ENCODE measurements around the gene RTN3. TPM values are rescaled to one million over a fixed set of nuclear protein-coding genes. Genes with fewer than 3 reads are reported as not detected.
"Not testable (repeated sequence)": the region's sequence is repeated elsewhere in the genome, so short reads cannot be mapped to it uniquely, and the experiment has no call there.

RTN3 gene, protein sequence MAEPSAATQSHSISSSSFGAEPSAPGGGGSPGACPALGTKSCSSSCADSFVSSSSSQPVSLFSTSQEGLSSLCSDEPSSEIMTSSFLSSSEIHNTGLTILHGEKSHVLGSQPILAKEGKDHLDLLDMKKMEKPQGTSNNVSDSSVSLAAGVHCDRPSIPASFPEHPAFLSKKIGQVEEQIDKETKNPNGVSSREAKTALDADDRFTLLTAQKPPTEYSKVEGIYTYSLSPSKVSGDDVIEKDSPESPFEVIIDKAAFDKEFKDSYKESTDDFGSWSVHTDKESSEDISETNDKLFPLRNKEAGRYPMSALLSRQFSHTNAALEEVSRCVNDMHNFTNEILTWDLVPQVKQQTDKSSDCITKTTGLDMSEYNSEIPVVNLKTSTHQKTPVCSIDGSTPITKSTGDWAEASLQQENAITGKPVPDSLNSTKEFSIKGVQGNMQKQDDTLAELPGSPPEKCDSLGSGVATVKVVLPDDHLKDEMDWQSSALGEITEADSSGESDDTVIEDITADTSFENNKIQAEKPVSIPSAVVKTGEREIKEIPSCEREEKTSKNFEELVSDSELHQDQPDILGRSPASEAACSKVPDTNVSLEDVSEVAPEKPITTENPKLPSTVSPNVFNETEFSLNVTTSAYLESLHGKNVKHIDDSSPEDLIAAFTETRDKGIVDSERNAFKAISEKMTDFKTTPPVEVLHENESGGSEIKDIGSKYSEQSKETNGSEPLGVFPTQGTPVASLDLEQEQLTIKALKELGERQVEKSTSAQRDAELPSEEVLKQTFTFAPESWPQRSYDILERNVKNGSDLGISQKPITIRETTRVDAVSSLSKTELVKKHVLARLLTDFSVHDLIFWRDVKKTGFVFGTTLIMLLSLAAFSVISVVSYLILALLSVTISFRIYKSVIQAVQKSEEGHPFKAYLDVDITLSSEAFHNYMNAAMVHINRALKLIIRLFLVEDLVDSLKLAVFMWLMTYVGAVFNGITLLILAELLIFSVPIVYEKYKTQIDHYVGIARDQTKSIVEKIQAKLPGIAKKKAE
- total RNA-seq (2021) (268 and 275 TPM in 2 replicates), Bru-seq, nascent RNA (percentile 92 among the genes with signal in this experiment), BruChase-seq, experiment 1, labeled RNA remaining after a 2-hour chase (percentile 92 among the genes with signal in this experiment), BruChase-seq, experiment 2, labeled RNA remaining after a 6-hour chase (percentile 96 among the genes with signal in this experiment)
- long read RNA-seq, full-length matches to known transcripts, result 1,698 of 1,764 reads
- long read RNA-seq, partial matches to known transcripts, result 30 of 1,764 reads
- long read RNA-seq, other reads (novel, unspliced or antisense), result 36 of 1,764 reads

DNA sequence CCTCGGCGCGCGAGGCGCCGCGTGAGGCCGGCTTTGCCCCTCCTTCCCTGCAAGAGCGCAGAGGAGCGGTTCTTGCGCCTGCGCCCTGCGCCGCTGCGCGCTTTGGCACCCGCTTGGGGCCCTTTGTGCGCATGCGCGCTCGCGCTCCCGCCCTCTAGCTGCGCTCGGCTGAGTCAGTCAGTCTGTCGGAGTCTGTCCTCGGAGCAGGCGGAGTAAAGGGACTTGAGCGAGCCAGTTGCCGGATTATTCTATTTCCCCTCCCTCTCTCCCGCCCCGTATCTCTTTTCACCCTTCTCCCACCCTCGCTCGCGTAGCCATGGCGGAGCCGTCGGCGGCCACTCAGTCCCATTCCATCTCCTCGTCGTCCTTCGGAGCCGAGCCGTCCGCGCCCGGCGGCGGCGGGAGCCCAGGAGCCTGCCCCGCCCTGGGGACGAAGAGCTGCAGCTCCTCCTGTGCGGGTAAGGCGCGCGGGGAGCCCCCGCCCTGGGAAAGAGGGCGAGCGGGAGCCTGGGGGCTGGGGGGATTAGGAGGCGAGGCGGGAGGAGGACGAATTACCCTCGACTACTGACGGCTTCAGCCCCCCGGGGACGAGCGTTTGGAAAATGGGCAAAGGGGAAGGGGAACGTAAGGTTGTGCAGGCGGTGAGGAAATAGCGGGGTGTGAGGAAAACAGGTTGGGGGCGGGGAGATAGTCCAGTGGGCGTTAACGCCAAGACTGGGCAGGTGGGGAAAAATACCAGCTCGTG is at the start of gene RTN3:
RTN3 (plus strand) TSS at position 180 of the 745 bp plus-strand sequence; CDS start at position 317, 137 bp downstream.
- H3K27ac ChIP-seq (ENCODE audit: low read depth, low read length, poor library complexity, severe bottlenecking), result peak within 1 kb of the TSS; percentile 92
- peaks cover 2% of the 10 kb centered on the region for H3K36me3 ChIP-seq (ENCODE audit: insufficient read depth, low read length, poor library complexity, severe bottlenecking)
- peak within 1 kb of the TSS; percentile 68 for H3K4me3 ChIP-seq (ENCODE audit: low read depth, low read length, poor library complexity, severe bottlenecking)
- no TSS peak for BruUV-seq (replicated peaks)
- TF ChIP-seq EZH2 (IDR thresholded peaks at IDR 0.05; ENCODE audit: borderline replicate concordance, low read depth, low read length, poor library complexity, severe bottlenecking), result no peak
- TF ChIP-seq, protein P1, sequence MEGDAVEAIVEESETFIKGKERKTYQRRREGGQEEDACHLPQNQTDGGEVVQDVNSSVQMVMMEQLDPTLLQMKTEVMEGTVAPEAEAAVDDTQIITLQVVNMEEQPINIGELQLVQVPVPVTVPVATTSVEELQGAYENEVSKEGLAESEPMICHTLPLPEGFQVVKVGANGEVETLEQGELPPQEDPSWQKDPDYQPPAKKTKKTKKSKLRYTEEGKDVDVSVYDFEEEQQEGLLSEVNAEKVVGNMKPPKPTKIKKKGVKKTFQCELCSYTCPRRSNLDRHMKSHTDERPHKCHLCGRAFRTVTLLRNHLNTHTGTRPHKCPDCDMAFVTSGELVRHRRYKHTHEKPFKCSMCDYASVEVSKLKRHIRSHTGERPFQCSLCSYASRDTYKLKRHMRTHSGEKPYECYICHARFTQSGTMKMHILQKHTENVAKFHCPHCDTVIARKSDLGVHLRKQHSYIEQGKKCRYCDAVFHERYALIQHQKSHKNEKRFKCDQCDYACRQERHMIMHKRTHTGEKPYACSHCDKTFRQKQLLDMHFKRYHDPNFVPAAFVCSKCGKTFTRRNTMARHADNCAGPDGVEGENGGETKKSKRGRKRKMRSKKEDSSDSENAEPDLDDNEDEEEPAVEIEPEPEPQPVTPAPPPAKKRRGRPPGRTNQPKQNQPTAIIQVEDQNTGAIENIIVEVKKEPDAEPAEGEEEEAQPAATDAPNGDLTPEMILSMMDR (conservative IDR thresholded peaks at IDR 0.05; ENCODE audit: low read depth, low read length), result 0 out of 2 replicates have a peak, but pooled peaks have one; percentile 14
- intact Hi-C loops (cut with micrococcal nuclease; ENCODE audit: unreplicated experiment), result loop anchor here (5.0 kb wide), 1 partner anchor 56 kb away; no protein-coding TSS in a partner anchor
- no peaks in the 10 kb centered on the region for H3K9me3 ChIP-seq (ENCODE audit: low read depth, low read length, poor library complexity, severe bottlenecking)
- ChIA-PET CTCF (interaction anchor here (0.6 kb wide), 1 partner anchor 492 kb away, joined by 10 read pairs; no protein-coding TSS in a partner anchor), POLR2A (ENCODE audit: low non-redundant PET) (interaction anchor here (0.5 to 0.6 kb wide), 4 partner anchors 7 to 20 kb away, joined by 3 to 5 read pairs (median 4); no protein-coding TSS in a partner anchor)
- peak; percentile 99 for DNase-seq (ENCODE audit: low spot score)
- H3K27me3 ChIP-seq (replicated peaks; ENCODE audit: insufficient read depth, low read depth, low read length, poor library complexity), result no peaks in the 10 kb centered on the region
- peaks cover 39% of the 10 kb centered on the region for H3K4me1 ChIP-seq (ENCODE audit: insufficient read depth, low read length, poor library complexity, severe bottlenecking)

DNA sequence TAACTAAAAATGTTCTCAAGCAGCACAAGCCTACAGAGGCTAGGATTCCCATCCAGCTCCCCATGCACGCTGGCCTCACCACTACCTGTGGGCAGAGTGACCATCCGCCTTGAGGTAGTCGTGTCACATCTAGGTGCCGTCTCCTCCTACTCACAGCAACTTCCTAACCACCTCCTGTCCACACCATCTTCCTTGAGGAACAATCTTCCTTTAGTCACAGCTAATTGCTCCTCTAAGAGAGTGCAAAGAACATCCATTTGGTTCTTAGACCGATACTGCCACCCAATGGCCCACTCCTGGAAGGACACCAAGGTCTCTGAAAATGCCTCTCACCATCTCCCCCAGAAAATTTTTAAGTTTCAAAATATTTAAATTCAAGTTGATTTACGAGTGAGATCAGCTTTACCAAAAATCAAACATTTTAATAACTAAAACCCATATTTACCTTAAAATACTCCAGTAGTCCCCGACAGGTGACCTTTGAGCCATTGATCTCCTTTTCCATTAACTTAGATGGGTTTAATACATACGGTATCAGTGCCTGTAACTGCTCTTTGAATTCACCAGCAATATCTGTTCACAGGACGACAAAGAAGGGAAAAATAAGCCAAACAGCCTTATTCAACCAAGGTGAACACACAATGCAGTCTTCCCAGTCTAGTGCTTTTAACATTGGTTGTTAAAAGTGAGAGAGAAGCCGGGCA is 45.4 kb upstream of the RTN3 start:
- Histone ChIP-seq H3K27ac (ENCODE audit: low read depth, low read length, poor library complexity, severe bottlenecking) (no peak overlapping the region), H3K36me3 (ENCODE audit: insufficient read depth, low read length, poor library complexity, severe bottlenecking) (peaks cover 51% of the 10 kb centered on the region), H3K9me3 (ENCODE audit: low read depth, low read length, poor library complexity, severe bottlenecking) (no peaks in the 10 kb centered on the region), H3K27me3 (replicated peaks; ENCODE audit: insufficient read depth, low read depth, low read length, poor library complexity) (no peaks in the 10 kb centered on the region), H3K4me3 (ENCODE audit: low read depth, low read length, poor library complexity, severe bottlenecking) (no peak overlapping the region), H3K4me1 (ENCODE audit: insufficient read depth, low read length, poor library complexity, severe bottlenecking) (no peaks in the 10 kb centered on the region)
- no peak for TF ChIP-seq EZH2 (IDR thresholded peaks at IDR 0.05; ENCODE audit: borderline replicate concordance, low read depth, low read length, poor library complexity, severe bottlenecking)
- TF ChIP-seq, protein P1 (conservative IDR thresholded peaks at IDR 0.05; ENCODE audit: low read depth, low read length), result peak; percentile 94
- ChIA-PET CTCF (interaction anchor here (0.5 to 1.8 kb wide), 10 partner anchors 40 to 299 kb away, joined by 3 to 19 read pairs (median 4); no protein-coding TSS in a partner anchor), POLR2A (ENCODE audit: low non-redundant PET) (interaction anchor here (0.7 kb wide), 1 partner anchor 27 kb away, joined by 3 read pairs; no protein-coding TSS in a partner anchor)
- intact Hi-C loops (cut with micrococcal nuclease; ENCODE audit: unreplicated experiment), result loop anchor here (1.0 to 5.0 kb wide), 2 partner anchors 157 to 599 kb away; no protein-coding TSS in a partner anchor
- peak; percentile 83 for DNase-seq (ENCODE audit: low spot score)
- no TSS peak for BruUV-seq (replicated peaks)

DNA sequence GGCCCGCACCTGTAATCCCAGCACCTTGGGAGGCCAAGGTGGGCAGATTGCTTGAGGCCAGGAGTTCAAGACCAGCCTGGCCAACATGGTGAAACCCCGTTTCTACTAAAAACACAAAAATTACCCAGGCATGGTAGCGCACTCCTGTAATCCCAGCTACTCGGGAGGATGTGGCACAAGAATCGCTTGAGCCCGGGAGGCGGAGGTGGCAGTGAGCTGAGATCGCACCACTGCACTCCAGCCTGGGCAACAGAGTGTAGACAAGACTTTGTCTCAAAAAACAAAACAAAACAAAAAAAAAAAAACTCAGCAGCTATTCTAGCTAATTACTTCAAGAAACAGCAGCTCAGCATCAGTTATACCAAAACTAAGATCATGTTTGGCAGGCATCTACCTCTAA is 42.9 kb upstream of the RTN3 start:
- H3K4me1 ChIP-seq (ENCODE audit: insufficient read depth, low read length, poor library complexity, severe bottlenecking); POLR2A ChIA-PET (ENCODE audit: low non-redundant PET): not testable (repeated sequence)
- CTCF ChIA-PET, result interaction anchor here (0.7 kb wide), 2 partner anchors 99 to 100 kb away, joined by 3 to 4 read pairs; no protein-coding TSS in a partner anchor

More for the DNA sequence above, 42.9 kb upstream of the RTN3 start:
- intact Hi-C loops (cut with micrococcal nuclease; ENCODE audit: unreplicated experiment), result loop anchor here (2.0 to 5.0 kb wide), 2 partner anchors 100 to 601 kb away; no protein-coding TSS in a partner anchor
- H3K36me3 ChIP-seq (ENCODE audit: insufficient read depth, low read length, poor library complexity, severe bottlenecking), result peaks cover 51% of the 10 kb centered on the region
- not testable (repeated sequence) for H3K27ac ChIP-seq (ENCODE audit: low read depth, low read length, poor library complexity, severe bottlenecking); H3K4me3 ChIP-seq (ENCODE audit: low read depth, low read length, poor library complexity, severe bottlenecking); H3K27me3 ChIP-seq (replicated peaks; ENCODE audit: insufficient read depth, low read depth, low read length, poor library complexity); DNase-seq (ENCODE audit: low spot score); BruUV-seq (replicated peaks); H3K9me3 ChIP-seq (ENCODE audit: low read depth, low read length, poor library complexity, severe bottlenecking)
